ENCODE results near the gene RIC1. TPM values are rescaled to one million over a fixed set of nuclear protein-coding genes. Genes with fewer than 3 reads are reported as not detected.

RIC1 gene
- total RNA-seq, 1 experiment from 2014 or later = 25.5 TPM

GRCh38 chr9:5735072-5735471 is 106.2 kb downstream of the RIC1 start (continued):
- TF ChIP-seq REST (IDR thresholded peaks at IDR 0.05; ENCODE audit: low read depth) = no peak

- no peaks in the 10 kb centered on the region; a peak in 2 of 4 replicates for H3K36me3 ChIP-seq (ENCODE audit: control insufficient read depth in 1 of 2, insufficient read depth in 2 of 2, low read length in 2 of 2)
- H3K27ac ChIP-seq (ENCODE audit: low read depth, low read length) = no peak overlapping the region
- intact Hi-C loops (cut with micrococcal nuclease) = no loop called here
- no peak overlapping the region for H3K4me3 ChIP-seq (replicated peaks in 1 of 2; ENCODE audit: low read depth in 1 of 2, low read length in 2 of 2)
- ChIA-PET CTCF (no interaction called here), RAD21 (ENCODE audit: low non-redundant PET in 1 of 2, low total read pairs in 2 of 2, uncharacterized antibody in 2 of 2, unreplicated experiment in 2 of 2) (no interaction called here), POLR2A (no interaction called here)
- no peaks in the 10 kb centered on the region for H3K9me2 ChIP-seq (ENCODE audit: insufficient read depth)
- H3K4me2 ChIP-seq (ENCODE audit: low read length) = no peak overlapping the region
- DNase-seq (ENCODE audit: low read depth, low spot score) (no peak), ATAC-seq (no peak)
- no peaks in the 10 kb centered on the region for H3K4me1 ChIP-seq (ENCODE audit: control insufficient read depth in 1 of 2, insufficient read depth in 2 of 2, low read length in 2 of 2)
- BruUV-seq (replicated peaks) = no TSS peak
- no peaks in the 10 kb centered on the region for H3K79me2 ChIP-seq (ENCODE audit: insufficient read depth, low read length)
- H2AFZ ChIP-seq (ENCODE audit: low read depth, low read length, poor library complexity, severe bottlenecking) = no peak overlapping the region
- no peaks in the 10 kb centered on the region for H3K9me3 ChIP-seq (ENCODE audit: control insufficient read depth in 1 of 2, insufficient read depth in 1 of 2, low read depth in 1 of 2, low read length in 2 of 2)
- no peak overlapping the region for H3K9ac ChIP-seq (ENCODE audit: low read length)
- H4K20me1 ChIP-seq (ENCODE audit: insufficient read depth) = 0 out of 2 replicates have a peak, but pooled peaks cover 4% of the 10 kb centered on the region
- TF ChIP-seq SP1 (IDR thresholded peaks at IDR 0.05; ENCODE audit: low read depth) (no peak), CBX3 (IDR thresholded peaks at IDR 0.05; ENCODE audit: low read depth) (no peak), RAD21 (IDR thresholded peaks at IDR 0.05; ENCODE audit: low read depth) (no peak), JUND (IDR thresholded peaks at IDR 0.05) (no peak), EZH2 (IDR thresholded peaks at IDR 0.05) (no peak), POLR2AphosphoS5 (IDR thresholded peaks at IDR 0.05; ENCODE audit: low read depth, low read length) (no peak), SIN3A (IDR thresholded peaks at IDR 0.05; ENCODE audit: low read depth) (no peak), ZNF274 (IDR thresholded peaks at IDR 0.05; ENCODE audit: low read depth, low read length) (no peak), CEBPB (IDR thresholded peaks at IDR 0.05; ENCODE audit: low read depth) (no peak), SRF (IDR thresholded peaks at IDR 0.05; ENCODE audit: low read depth) (no peak), REST (IDR thresholded peaks at IDR 0.05; ENCODE audit: low read depth) (no peak), POLR2A (IDR thresholded peaks at IDR 0.05; ENCODE audit: borderline replicate concordance, extremely low read depth, insufficient read depth, insufficient read length) (no peak), EZH2phosphoT487 (IDR thresholded peaks at IDR 0.05; ENCODE audit: borderline replicate concordance) (no peak), YY1 (IDR thresholded peaks at IDR 0.05; ENCODE audit: extremely low read depth, insufficient replicate concordance, low read depth, low read length) (no peak), ELF1 (IDR thresholded peaks at IDR 0.05; ENCODE audit: borderline replicate concordance, low read depth) (no peak)
- TF ChIP-seq, protein P1, sequence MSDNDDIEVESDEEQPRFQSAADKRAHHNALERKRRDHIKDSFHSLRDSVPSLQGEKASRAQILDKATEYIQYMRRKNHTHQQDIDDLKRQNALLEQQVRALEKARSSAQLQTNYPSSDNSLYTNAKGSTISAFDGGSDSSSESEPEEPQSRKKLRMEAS (IDR thresholded peaks at IDR 0.05) = no peak
- TF ChIP-seq, protein P2, sequence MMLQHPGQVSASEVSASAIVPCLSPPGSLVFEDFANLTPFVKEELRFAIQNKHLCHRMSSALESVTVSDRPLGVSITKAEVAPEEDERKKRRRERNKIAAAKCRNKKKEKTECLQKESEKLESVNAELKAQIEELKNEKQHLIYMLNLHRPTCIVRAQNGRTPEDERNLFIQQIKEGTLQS (IDR thresholded peaks at IDR 0.05) = no peak
- H3K27me3 ChIP-seq (ENCODE audit: insufficient read depth, low read length) = no peaks in the 10 kb centered on the region
These were observed 107.8 kb downstream of the RIC1 start for GRCh38 chr9:5736563-5737346.

All from HCT116 (cell line).